ENCODE data around the gene FIGN.

FIGN gene

DNA sequence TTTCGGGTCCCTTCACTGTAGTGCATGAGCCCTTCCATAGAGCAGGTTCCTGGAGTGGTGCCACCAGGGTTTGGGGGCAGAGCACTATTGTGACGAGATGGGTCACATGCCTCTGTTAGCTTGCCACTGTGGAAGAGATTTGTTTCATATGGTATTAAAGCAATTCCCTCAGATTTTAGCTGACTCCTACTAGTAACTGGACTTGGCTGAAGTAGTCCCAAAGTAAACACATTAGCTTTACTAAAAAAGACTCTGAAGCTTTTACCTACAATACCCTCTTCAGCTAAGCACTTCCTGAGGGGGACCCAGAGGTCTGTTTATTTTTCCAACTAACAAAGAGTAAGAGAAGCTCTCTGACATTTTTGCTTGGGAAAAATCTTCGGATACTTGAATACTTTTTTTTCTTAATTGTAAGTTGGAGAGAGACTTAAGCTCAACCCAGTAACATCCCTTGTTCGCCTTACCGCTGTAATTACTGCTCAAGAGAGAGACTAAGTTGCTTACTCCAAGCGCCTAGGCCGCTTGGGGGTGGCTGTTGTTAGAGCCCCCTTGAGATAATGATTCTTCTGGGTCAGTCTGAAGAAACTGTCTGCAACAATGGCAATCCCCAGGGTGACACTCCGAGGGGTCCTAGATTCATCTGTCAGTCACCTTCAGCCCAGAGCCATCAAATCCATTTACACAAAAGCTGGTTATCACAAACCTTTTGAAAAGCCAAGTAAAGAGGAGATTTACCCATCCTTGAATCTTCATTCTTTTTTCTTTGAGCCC is 177.4 kb downstream of the FIGN start:
- DNase-seq (ENCODE audit: low read depth), result no peak

DNA sequence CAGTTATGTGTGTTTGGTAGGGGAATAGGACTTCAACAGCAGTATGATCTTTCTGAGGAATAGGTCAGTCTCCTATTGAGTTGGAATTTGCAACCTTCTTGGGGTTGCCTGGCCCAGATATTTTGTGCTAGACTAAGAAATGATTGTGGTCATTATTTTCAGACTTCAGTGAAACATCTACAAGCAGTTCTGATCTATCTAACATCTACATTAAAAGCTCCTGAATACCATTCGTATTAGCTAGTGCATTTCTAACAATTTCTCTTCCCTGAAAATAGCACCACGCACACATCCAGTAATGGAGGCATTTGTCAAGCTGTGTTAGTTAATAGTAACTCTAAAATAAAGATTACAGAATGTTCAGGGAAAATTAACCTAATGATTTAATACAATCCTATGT is 179.3 kb downstream of the FIGN start:
- DNase-seq (ENCODE audit: low read depth), result peak; percentile 72

DNA sequence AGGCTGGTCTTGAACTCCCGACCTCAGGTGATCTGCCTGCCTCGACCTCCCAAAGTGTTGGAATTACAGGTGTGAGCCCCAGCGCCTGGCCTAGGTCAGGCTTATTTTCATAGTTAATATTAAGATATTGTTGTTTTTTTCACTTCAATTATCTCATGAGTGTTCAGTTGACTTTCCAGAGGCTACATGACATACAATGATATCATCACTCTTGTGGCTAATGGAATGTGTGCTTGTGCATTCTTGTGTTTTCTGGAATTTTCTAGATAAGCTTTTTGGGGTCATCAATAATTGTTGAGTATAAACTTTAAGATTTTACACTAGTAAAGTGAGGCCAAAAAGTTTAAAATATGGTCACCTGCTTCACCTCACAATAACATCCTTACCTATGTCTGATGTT is 180.9 kb downstream of the FIGN start:
- peak; percentile 21 for DNase-seq (ENCODE audit: low read depth)

DNA sequence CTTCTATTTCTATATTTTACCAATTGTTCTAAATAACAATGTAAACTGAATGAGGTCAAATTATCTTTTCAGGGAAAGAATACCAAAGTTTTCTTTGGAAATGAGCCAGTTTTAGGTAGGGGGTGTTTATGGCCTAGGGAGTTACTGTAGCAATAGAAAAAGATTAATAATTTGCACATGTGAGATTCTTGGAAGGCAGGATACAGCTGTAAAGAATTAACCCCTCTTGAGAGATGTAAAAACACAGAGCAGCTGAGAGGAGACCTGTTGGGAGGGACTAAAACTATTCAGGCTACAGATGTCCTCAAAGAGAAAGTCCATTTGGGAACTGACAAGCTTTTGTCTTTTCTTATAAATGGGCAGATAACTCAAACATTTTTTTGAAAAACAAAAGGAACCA is 182.2 kb downstream of the FIGN start:
- DNase-seq (ENCODE audit: low read depth), result peak; percentile 23

DNA sequence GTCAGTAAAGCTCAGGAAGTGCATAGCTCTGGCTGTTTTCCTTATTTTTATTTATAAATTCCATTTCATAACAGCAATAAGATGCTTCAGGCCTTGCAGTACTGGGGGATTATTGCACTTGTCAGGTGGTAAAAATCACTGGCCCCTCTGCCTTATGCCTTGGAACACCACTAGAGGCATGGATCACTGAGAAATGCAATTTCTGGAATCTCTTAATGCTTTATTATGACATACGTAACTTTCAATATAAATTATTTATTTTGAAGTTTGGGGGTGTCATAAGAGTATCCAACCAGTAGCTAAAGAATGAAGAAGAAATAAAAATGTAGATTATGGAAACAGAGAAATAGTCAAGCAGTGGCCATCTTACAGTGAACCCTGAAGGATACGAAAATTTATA is 183.1 kb downstream of the FIGN start:
- DNase-seq (ENCODE audit: low read depth), result no peak

DNA sequence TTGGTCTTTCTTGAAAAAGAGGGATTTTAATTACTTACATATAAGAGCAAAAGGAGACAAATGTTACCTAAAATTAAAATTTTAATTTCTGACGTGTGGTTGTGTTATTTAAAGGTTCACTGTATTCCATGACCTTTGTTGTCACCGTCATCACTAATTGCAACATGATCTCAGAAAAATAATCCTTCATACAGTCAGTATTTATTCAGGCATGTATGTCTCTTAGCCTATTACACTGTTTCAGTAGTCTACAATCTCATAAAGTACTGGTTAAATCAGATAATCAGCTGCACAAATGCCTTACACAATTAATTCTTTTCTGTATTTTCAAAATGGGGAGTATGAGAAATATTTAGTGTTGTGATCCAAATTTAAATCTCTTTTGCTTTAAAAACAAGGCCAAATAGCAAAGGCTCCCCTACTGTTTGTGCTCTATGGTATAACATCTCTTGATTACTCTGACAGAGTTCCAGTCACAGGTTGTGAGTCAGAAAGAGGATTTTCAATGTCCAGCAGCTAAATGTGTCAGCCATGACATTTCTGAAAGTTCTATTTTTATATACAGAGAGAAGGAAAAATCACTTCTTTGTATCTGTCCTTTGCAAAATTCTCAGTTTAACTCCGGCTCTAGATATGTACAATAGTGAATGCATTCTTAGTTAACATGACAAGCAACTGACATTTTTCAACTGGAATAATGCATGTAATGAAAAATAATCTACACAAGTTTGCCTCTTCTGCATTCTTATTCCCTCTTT is 184.0 kb downstream of the FIGN start:
- DNase-seq (ENCODE audit: low read depth), result peak; percentile 51

DNA sequence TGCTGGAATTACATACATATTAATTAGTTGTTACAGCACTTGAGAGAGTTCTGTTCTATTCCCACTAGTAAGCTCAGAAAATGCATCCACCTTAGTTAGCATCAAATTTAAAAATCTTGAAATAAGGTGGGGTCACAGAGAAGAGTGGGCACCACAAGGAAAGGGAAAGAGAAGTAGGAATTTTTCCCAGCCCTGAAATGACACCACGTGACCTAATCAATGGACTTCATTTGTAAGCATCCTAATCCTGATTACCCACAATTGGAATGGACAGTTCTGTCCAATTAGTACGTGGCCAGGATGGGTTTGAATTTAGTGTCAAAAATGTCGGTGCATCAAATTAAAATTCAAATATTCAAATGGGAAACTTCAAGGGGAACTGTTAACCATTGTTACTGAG is 186.8 kb downstream of the FIGN start:
- no peak for DNase-seq (ENCODE audit: low read depth)
